A673 (cell line): ENCODE data around the gene DTL. TPM values are rescaled to one million over a fixed set of nuclear protein-coding genes. Genes with fewer than 3 reads are reported as not detected.

ENCODE experiments used
- BruUV-seq: library from RNA; stranded (reverse); fragments of 400-500 nt; replicated peaks from 2 replicates; lab custom pipeline; 2021; lab: Mats Ljungman, UMichigan
- CTCF ChIA-PET: fragments of 300-600 bp; sonication (Branson Sonifier 250); formaldehyde crosslinking; loops from one replicate; lab custom pipeline; 2022; ENCODE audit warnings: antibody characterized with exemption; lab: Charles Lee
- POLR2A ChIA-PET: fragments of 300-600 bp; sonication (Branson Sonifier 250); formaldehyde crosslinking; loops from one replicate; lab custom pipeline; 2022; ENCODE audit warnings: antibody characterized with exemption; ENCODE audit not compliant: low non-redundant PET; lab: Charles Lee
- DNase-seq: peaks from one replicate; pipeline ENCODE4 v3.0.0-alpha.2; 2015; ENCODE audit warnings: low spot score
- H3K27ac ChIP-seq: fragments of 200-600 bp; sonication (generic); 2 replicates; pipeline ENCODE4 v1.5.1; 2016; ENCODE audit warnings: mixed run types, low read depth, mild to moderate bottlenecking, mixed read lengths, antibody characterized with exemption, low read length; ENCODE audit not compliant: poor library complexity, severe bottlenecking
- H3K27me3 ChIP-seq: fragments of 200-600 bp; sonication (generic); replicated peaks from 2 replicates; pipeline ENCODE4 v1.6.1; 2017; ENCODE audit warnings: mixed run types, low read depth, mild to moderate bottlenecking, mixed read lengths, antibody characterized with exemption, low read length; ENCODE audit not compliant: insufficient read depth, poor library complexity
- H3K36me3 ChIP-seq: fragments of 200-600 bp; sonication (generic); 2 replicates; pipeline ENCODE4 v1.6.1; 2016; ENCODE audit warnings: mixed run types, mild to moderate bottlenecking, mixed read lengths, antibody characterized with exemption, low read length; ENCODE audit not compliant: insufficient read depth, poor library complexity, severe bottlenecking
- H3K4me1 ChIP-seq: fragments of 200-600 bp; sonication (generic); 2 replicates; pipeline ENCODE4 v1.6.1; 2017; ENCODE audit warnings: mixed run types, mild to moderate bottlenecking, mixed read lengths, antibody characterized with exemption, low read length; ENCODE audit not compliant: insufficient read depth, poor library complexity, severe bottlenecking
- H3K4me3 ChIP-seq: fragments of 200-600 bp; sonication (generic); 2 replicates; pipeline ENCODE4 v1.5.1; 2016; ENCODE audit warnings: low read depth, mixed run types, mild to moderate bottlenecking, mixed read lengths, low read length; ENCODE audit not compliant: poor library complexity, severe bottlenecking
- H3K9me3 ChIP-seq: fragments of 200-600 bp; sonication (generic); 2 replicates; pipeline ENCODE4 v1.6.1; 2016; ENCODE audit warnings: mixed run types, low read depth, mild to moderate bottlenecking, mixed read lengths, antibody characterized with exemption, low read length; ENCODE audit not compliant: poor library complexity, severe bottlenecking
- CTCF ChIP-seq: fragments of 300-800, 200-600 bp; sonication (generic); conservative IDR thresholded peaks from 2 replicates; pipeline ENCODE4 v1.5.1; 2017; ENCODE audit warnings: low read depth, mild to moderate bottlenecking, antibody characterized with exemption, low read length, moderate library complexity, mixed read lengths
- EZH2 ChIP-seq: fragments of 200-600 bp; sonication (generic); IDR thresholded peaks from 2 replicates; pipeline ENCODE4 v1.6.1; 2017; ENCODE audit warnings: borderline replicate concordance, low read depth, mild to moderate bottlenecking, mixed read lengths, antibody characterized with exemption, low read length; ENCODE audit not compliant: poor library complexity, severe bottlenecking
- intact Hi-C: fragments of 100-400 bp; cut with micrococcal nuclease; formaldehyde crosslinking; loops from one replicate; pipeline ENCODE4 v1.10.0; 2022; ENCODE audit not compliant: unreplicated experiment
- total RNA-seq: library from RNA; stranded (reverse); gene quantifications from 2 replicates; pipeline ENCODE4 v1.2.3, GENCODE V29; 2021

Gene DTL
- total RNA-seq, 1 experiment from 2014 or later, result 84.3 TPM

DNA sequence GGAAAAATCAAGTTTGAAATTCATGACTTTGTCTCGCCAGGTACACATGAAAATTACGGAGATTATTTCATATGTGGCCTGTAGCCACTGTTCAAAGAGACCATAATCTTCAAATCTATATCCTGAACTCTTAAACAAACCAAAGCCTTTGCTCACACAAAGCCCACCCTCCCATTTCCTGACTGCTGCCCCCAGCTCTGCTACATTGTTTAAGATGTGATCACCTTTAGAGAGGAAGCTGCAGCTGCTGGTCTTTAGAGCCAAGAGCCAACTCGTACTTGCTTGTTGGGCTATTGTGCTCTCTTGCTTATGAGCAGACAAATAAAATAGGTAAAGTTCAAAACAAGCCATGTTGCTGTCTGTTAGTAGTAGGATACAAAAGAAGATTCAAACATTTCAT, 71.9 kb downstream of the DTL start:
- Histone ChIP-seq H3K4me1 (peaks cover 19% of the 10 kb centered on the region), H3K4me3 (no peak overlapping the region), H3K27ac (no peak overlapping the region), H3K9me3 (no peaks in the 10 kb centered on the region), H3K27me3 (no peaks in the 10 kb centered on the region), H3K36me3 (peaks cover 13% of the 10 kb centered on the region)
- intact Hi-C loops, result no loop called here
- ChIA-PET POLR2A (no interaction called here), CTCF (no interaction called here)
- no peak for DNase-seq
- no peak for TF ChIP-seq CTCF
- no peak for TF ChIP-seq EZH2
- BruUV-seq, result no TSS peak

DNA sequence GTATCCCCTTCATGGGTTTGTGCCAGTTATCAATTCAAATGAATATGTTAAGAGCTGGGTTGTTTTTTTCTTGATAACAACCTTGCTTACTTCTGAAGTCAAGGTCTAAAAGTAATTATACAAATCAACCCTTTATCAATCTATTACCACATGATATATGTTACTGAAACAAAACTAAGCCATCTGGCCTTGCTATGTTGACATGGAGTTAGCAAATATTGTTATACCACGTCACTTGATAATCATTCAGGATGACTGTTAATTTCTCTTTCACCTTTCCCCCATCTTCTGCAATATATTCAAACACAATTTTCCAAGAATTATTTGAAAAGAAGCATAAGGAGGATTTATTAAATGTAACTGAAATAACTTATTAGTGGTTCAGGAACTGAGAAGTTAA, 72.6 kb downstream of the DTL start:
- DNase-seq, result no peak
- ChIA-PET POLR2A (no interaction called here), CTCF (no interaction called here)
- Histone ChIP-seq H3K4me1 (peaks cover 19% of the 10 kb centered on the region), H3K4me3 (no peak overlapping the region), H3K9me3 (no peaks in the 10 kb centered on the region), H3K27ac (no peak overlapping the region), H3K27me3 (no peaks in the 10 kb centered on the region), H3K36me3 (peaks cover 6% of the 10 kb centered on the region)
- no peak for TF ChIP-seq EZH2
- TF ChIP-seq CTCF, result no peak
- BruUV-seq, result no TSS peak
- intact Hi-C loops, result no loop called here

GRCh38 chr1:212108981-212109380, 73.4 kb downstream of the DTL start:
- no peak for DNase-seq
- ChIA-PET POLR2A (no interaction called here), CTCF (no interaction called here)
- no TSS peak for BruUV-seq
- Histone ChIP-seq H3K4me1 (peaks cover 19% of the 10 kb centered on the region), H3K4me3 (no peak overlapping the region), H3K27ac (no peak overlapping the region), H3K27me3 (no peaks in the 10 kb centered on the region), H3K36me3 (no peaks in the 10 kb centered on the region), H3K9me3 (no peaks in the 10 kb centered on the region)
- TF ChIP-seq CTCF (no peak), EZH2 (no peak)
- intact Hi-C loops, result no loop called here
